ENCODE data around the gene POLE.

- TF ChIP-seq CTCF (conservative IDR thresholded peaks at IDR 0.05) (no peak), EZH2 (IDR thresholded peaks at IDR 0.05; ENCODE audit: low read depth) (no peak)
Observed at GRCh38 chr12:132631666-132632065, 55.5 kb downstream of the POLE start.
